Psoas muscle (tissue), 8 donors: ENCODE results near the gene VIL1. TPM values are rescaled to one million over a fixed set of nuclear protein-coding genes. Genes with fewer than 3 reads are reported as not detected.

ENCODE experiments used
- ATAC-seq, 4 donors: fragments of 200-7000 bp; cut with Tn5 transposase; one replicate each; pipeline ENCODE4 v1.9.1; 2020; ENCODE audit warnings: moderate library complexity in 3 of 4, mild to moderate bottlenecking in 2 of 4
- DNase-seq, 2 donors: peaks; one replicate each; pipeline ENCODE4 v3.0.0-alpha.2; 2020
- H3K27ac ChIP-seq: fragments of 200-600 bp; one replicate; pipeline ENCODE4 v1.8.0; 2022
- H3K27me3 ChIP-seq, 3 donors: fragments of 200-600 bp in 1 of 3; one replicate each; pipeline versions ENCODE4 v1.6.1 to v1.8.0; 2013 to 2022; ENCODE audit warnings: low read length in 2 of 3, mild to moderate bottlenecking in 2 of 3, moderate library complexity in 1 of 3; ENCODE audit not compliant: insufficient read depth in 3 of 3
- H3K36me3 ChIP-seq, 2 donors: fragments of 200-600 bp in 1 of 2; one replicate each; pipeline versions ENCODE4 v1.6.1 to v1.8.0; 2013 to 2022; ENCODE audit warnings: low read depth in 1 of 2, mild to moderate bottlenecking in 1 of 2, moderate library complexity in 1 of 2; ENCODE audit not compliant: insufficient read depth in 1 of 2
- H3K4me1 ChIP-seq: fragments of 200-600 bp; one replicate; pipeline ENCODE4 v1.8.0; 2022
- H3K4me3 ChIP-seq: fragments of 200-600 bp; one replicate; pipeline ENCODE4 v1.8.0; 2022; ENCODE audit warnings: mild to moderate bottlenecking
- H3K9me3 ChIP-seq: fragments of 200-600 bp; one replicate; pipeline ENCODE4 v1.8.0; 2022
- CTCF ChIP-seq: fragments of 200-600 bp; IDR thresholded peaks from one replicate; pipeline ENCODE4 v1.8.0; 2022; ENCODE audit warnings: antibody characterized with exemption
- WGBS, 3 donors: extraction: QIAGEN DNeasy Blood & Tissue Kit; methylation state at CpG; one replicate each; pipeline versions ENCODE4 v1.1.6 to v1.1.7; 2013; 5-methylcytosine and 5-hydroxymethylcytosine counted together
- intact Hi-C, 2 donors: fragments of 100-400 bp; cut with DNase I; formaldehyde crosslinking; loops; one replicate each; pipeline versions ENCODE4 v1.11.0 to v1.14.2; 2022
- polyA plus RNA-seq, 3 donors: library from polyadenylated mRNA; stranded (reverse); fragments of 200-250 nt; gene quantifications; one replicate each; pipeline ENCODE4 v1.2.3, GENCODE V29; 2013
- total RNA-seq, 4 donors: library from RNA; stranded (reverse); fragmentation: NEBNext Ultra II Directional in 2 of 4; extraction: Animal tissue kit (Norgen Biotek cat#: 25700) in 2 of 4; gene quantifications; one replicate each; pipeline versions ENCODE4 v1.2.1 to v1.2.4, GENCODE V29; 2021 to 2023
- donor health status: healthy with polysubstance abuse.
- donor health status: DM: no; HTN: no; CAD: no; lungs with moderate emphysema.
- donor health status: Bipolar disorder and iron deficiency.
- donor health status: healthy.
- donor health status: DM: yes; HTN: yes; CAD: no.
- donor health status: DM: no; HTN: no; CAD: no.
- donor health status: DM: no; HTN: no; CAD: no.
- donor health status: DM: yes; HTN: yes; CAD: no.

Gene VIL1
- total and polyA plus RNA-seq, 7 donors = 0.08 to 0.10 (median 0.10) TPM; not detected in 4

GRCh38 chr2:218403810-218404209 is 15.1 kb upstream of the VIL1 start:
- peaks cover 32% of the 10 kb centered on the region for H3K4me1 ChIP-seq
- no peak overlapping the region for H3K4me3 ChIP-seq
- ATAC-seq (no peak), DNase-seq (no peak)
- H3K27ac ChIP-seq = peak overlapping the region; percentile 74
- no peaks in the 10 kb centered on the region for H3K27me3 ChIP-seq
- peaks cover 0 to 44% of the 10 kb centered on the region in 2 donors for H3K36me3 ChIP-seq
- intact Hi-C loops = loop anchor here in 1 of 2 donors (2.0 to 10.0 kb wide), 2 partner anchors 165 to 261 kb away; partner anchors contain the start of genes CNOT9 and USP37
- no peak for TF ChIP-seq CTCF
- no peaks in the 10 kb centered on the region for H3K9me3 ChIP-seq
- 71 to 86% (median 85%) methylated on average over 7 of the region's 7 CpGs for WGBS, 3 donors

- H3K27ac ChIP-seq = peak overlapping the region; percentile 74
- peaks cover 32% of the 10 kb centered on the region for H3K4me1 ChIP-seq
- DNase-seq = no peak
Observed at GRCh38 chr2:218404351-218405085, 14.4 kb upstream of the VIL1 start.

GRCh38 chr2:218405086-218405745 is 13.7 kb upstream of the VIL1 start:
- Histone ChIP-seq H3K4me3 (peak overlapping the region; percentile 60), H3K36me3 (peaks cover 0 to 44% of the 10 kb centered on the region in 2 donors), H3K27ac (peak overlapping the region; percentile 74), H3K9me3 (no peaks in the 10 kb centered on the region), H3K4me1 (peaks cover 32% of the 10 kb centered on the region), H3K27me3 (no peaks in the 10 kb centered on the region)
- WGBS, 3 donors = 38 to 46% (median 40%) methylated on average over 8 of the region's 8 CpGs
- no peak for ATAC-seq
- TF ChIP-seq CTCF = no peak
- no peak for DNase-seq
- intact Hi-C loops = loop anchor here (5.0 to 10.0 kb wide), 3 partner anchors 162 to 260 kb away; partner anchors contain the start of genes BCS1L (in 1 of the 2), CNOT9 (in 1 of the 2), USP37 (in 1 of the 2) and ZNF142 (in 1 of the 2)

More at GRCh38 chr2:218404351-218405085, 14.4 kb upstream of the VIL1 start:
- intact Hi-C loops = loop anchor here (5.0 to 10.0 kb wide), 3 partner anchors 163 to 260 kb away; partner anchors contain the start of genes BCS1L (in 1 of the 2), CNOT9 (in 1 of the 2), USP37 (in 1 of the 2) and ZNF142 (in 1 of the 2)
- TF ChIP-seq CTCF = no peak
- Histone ChIP-seq H3K27me3 (no peaks in the 10 kb centered on the region), H3K9me3 (no peaks in the 10 kb centered on the region), H3K4me3 (no peak overlapping the region), H3K36me3 (peaks cover 0 to 44% of the 10 kb centered on the region in 2 donors)
- no peak for ATAC-seq
- WGBS, 3 donors = 55 to 75% (median 60%) methylated on average over 16 of the region's 16 CpGs

GRCh38 chr2:218405746-218406208 is 13.1 kb upstream of the VIL1 start:
- Histone ChIP-seq H3K36me3 (peaks cover 0 to 44% of the 10 kb centered on the region in 2 donors), H3K4me1 (peaks cover 32% of the 10 kb centered on the region), H3K27me3 (no peaks in the 10 kb centered on the region), H3K4me3 (peak overlapping the region; percentile 60), H3K9me3 (no peaks in the 10 kb centered on the region), H3K27ac (peak overlapping the region; percentile 74)
- intact Hi-C loops = loop anchor here (2.0 to 10.0 kb wide), 5 partner anchors 59 to 259 kb away; partner anchors contain the start of genes BCS1L (in 1 of the 2), CNOT9 (in 1 of the 2), USP37 (in 1 of the 2) and ZNF142 (in 1 of the 2)
- DNase-seq (peak in 1 of 2 donors; percentile 37), ATAC-seq (peak in 3 of 4 donors; percentile 0 to 1 (median 0))
- 2 to 6% (median 4%) methylated on average over 15 of the region's 15 CpGs for WGBS, 3 donors
- no peak for TF ChIP-seq CTCF
